Cardiac muscle cell (in vitro differentiated cells and primary cell): ENCODE results near the gene STARD10. TPM values are rescaled to one million over a fixed set of nuclear protein-coding genes. Genes with fewer than 3 reads are reported as not detected.

Experiments used
- DNase-seq, 2 donors: peaks; one replicate each; pipeline versions ENCODE4 v3.0.0 to v3.0.0-alpha.2; 2010 to 2017; ENCODE audit warnings: low read depth in 1 of 2, low spot score in 1 of 2
- H3K27ac ChIP-seq: fragments of 200-600 bp; sonication (generic); 2 replicates; pipeline ENCODE4 v1.5.1; 2016
- H3K27me3 ChIP-seq: fragments of 200-600 bp; sonication (generic); 2 replicates; pipeline ENCODE4 v1.6.0; 2016; ENCODE audit warnings: control low read depth
- H3K36me3 ChIP-seq: fragments of 200-600 bp; sonication (generic); 2 replicates; pipeline ENCODE4 v1.5.1; 2016; ENCODE audit warnings: control low read depth
- H3K4me1 ChIP-seq: fragments of 200-600 bp; sonication (generic); 2 replicates; pipeline ENCODE4 v1.8.1; 2017; ENCODE audit warnings: low read depth, mild to moderate bottlenecking, mixed run types
- H3K4me3 ChIP-seq: fragments of 200-600 bp; sonication (generic); 2 replicates; pipeline ENCODE4 v1.5.1; 2016; ENCODE audit warnings: mild to moderate bottlenecking
- H3K9me3 ChIP-seq: fragments of 200-600 bp; sonication (generic); 2 replicates; pipeline ENCODE4 v1.5.1; 2017; ENCODE audit warnings: low read depth, mild to moderate bottlenecking, control low read depth
- CTCF ChIP-seq: IDR thresholded peaks from 2 replicates; pipeline ENCODE4 v1.5.1; 2012; ENCODE audit warnings: low read depth, mild to moderate bottlenecking, low read length
- polyA plus RNA-seq: library from polyadenylated mRNA; unstranded; fragments of >200 nt; fragmentation: Nextera tagmentation; extraction: Ambion mirVana; gene quantifications from 2 replicates; pipeline ENCODE4 v1.2.1, GENCODE V29; 2016
- total RNA-seq: library from RNA; depleted of rRNA; stranded (reverse); fragments of >200 nt; gene quantifications from 2 replicates; pipeline ENCODE4 v1.2.3, GENCODE V29; 2016

Gene STARD10
- total and polyA plus RNA-seq, 2 experiments from 2014 or later = 91.4 to 101 TPM

GRCh38 chr11:72777755-72778278, 16.0 kb downstream of the STARD10 start:
- H3K4me1 ChIP-seq = peaks cover 19% of the 10 kb centered on the region
- no peaks in the 10 kb centered on the region for H3K36me3 ChIP-seq
- no peak for TF ChIP-seq CTCF
- H3K27ac ChIP-seq = no peak overlapping the region
- no peaks in the 10 kb centered on the region for H3K9me3 ChIP-seq
- DNase-seq = no peak
- H3K4me3 ChIP-seq = no peak overlapping the region
- no peaks in the 10 kb centered on the region for H3K27me3 ChIP-seq

GRCh38 chr11:72776844-72777754, 16.7 kb downstream of the STARD10 start:
- TF ChIP-seq CTCF = no peak
- H3K36me3 ChIP-seq = no peaks in the 10 kb centered on the region
- no peak overlapping the region for H3K4me3 ChIP-seq
- H3K27me3 ChIP-seq = no peaks in the 10 kb centered on the region
- no peak for DNase-seq
- no peak overlapping the region for H3K27ac ChIP-seq
- H3K9me3 ChIP-seq = no peaks in the 10 kb centered on the region
- H3K4me1 ChIP-seq = peaks cover 17% of the 10 kb centered on the region

GRCh38 chr11:72776117-72776843, 17.6 kb downstream of the STARD10 start:
- no peaks in the 10 kb centered on the region for H3K36me3 ChIP-seq
- no peak overlapping the region for H3K27ac ChIP-seq
- no peak overlapping the region for H3K4me3 ChIP-seq
- H3K4me1 ChIP-seq = peaks cover 14% of the 10 kb centered on the region
- H3K9me3 ChIP-seq = no peaks in the 10 kb centered on the region
- TF ChIP-seq CTCF = no peak
- no peaks in the 10 kb centered on the region for H3K27me3 ChIP-seq
- DNase-seq = no peak

- no peak for TF ChIP-seq CTCF
- Histone ChIP-seq H3K4me3 (no peak overlapping the region), H3K9me3 (no peaks in the 10 kb centered on the region), H3K27me3 (no peaks in the 10 kb centered on the region), H3K27ac (no peak overlapping the region), H3K4me1 (peaks cover 14% of the 10 kb centered on the region), H3K36me3 (no peaks in the 10 kb centered on the region)
- no peak for DNase-seq
Measured at GRCh38 chr11:72775288-72776110, 18.3 kb downstream of the STARD10 start.

- H3K9me3 ChIP-seq = no peaks in the 10 kb centered on the region
- no peaks in the 10 kb centered on the region for H3K36me3 ChIP-seq
- H3K27me3 ChIP-seq = no peaks in the 10 kb centered on the region
- H3K4me1 ChIP-seq = peaks cover 14% of the 10 kb centered on the region
- no peak for TF ChIP-seq CTCF
- H3K4me3 ChIP-seq = no peak overlapping the region
- H3K27ac ChIP-seq = no peak overlapping the region
- no peak for DNase-seq
Measured at GRCh38 chr11:72774499-72774898, 19.3 kb downstream of the STARD10 start.
